Measurements from ENCODE around the gene EVC. TPM values are rescaled to one million over a fixed set of nuclear protein-coding genes. Genes with fewer than 3 reads are reported as not detected.

EVC gene
- total RNA-seq, 4 donors from 2014 or later, result 89.8 to 134 (median 99.6) TPM

DNA sequence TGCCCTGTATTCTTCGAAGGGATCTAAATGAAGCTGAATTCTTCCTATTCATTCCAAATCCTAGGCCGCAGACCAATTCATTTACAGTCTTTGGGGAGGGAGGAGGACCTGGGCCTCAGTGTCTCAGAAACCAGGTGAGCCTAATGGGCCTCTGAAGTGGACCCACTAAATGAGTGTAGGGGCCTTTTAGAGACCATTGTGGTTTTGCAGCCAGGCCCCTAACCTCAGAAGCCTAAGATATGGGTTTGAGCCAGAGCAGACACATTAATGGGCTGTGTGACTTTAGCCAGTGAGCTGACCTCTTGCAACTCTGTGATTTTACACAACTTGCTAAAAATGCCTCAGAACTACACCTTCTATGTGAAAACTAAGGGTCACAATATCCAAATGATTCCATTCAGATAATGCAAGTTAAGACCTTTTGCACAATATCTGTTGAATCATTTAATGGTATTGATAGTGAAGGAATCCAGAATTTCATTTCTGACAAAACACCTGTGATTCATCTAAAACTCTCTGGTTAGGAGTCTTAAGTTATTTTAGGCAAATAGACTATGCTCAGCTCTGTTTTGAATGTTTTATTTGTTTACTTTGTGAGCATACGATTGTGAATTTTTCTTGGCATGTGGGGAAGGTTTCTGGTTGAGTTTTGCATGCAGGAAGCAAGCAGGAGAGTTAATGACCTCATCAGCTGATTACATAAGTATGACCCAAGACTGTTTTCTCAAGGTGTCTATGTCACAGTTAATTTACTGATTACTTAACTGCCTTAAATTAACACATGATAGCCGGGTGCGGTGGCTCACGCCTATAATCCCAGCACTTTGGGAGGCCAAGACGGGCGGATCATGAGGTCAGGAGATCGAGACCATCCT is 75.0 kb downstream of the EVC start:
- DNase-seq (ENCODE audit: low spot score in 2 of 2), result no peak
- H3K27me3 ChIP-seq, result no peaks in the 10 kb centered on the region
- H3K27ac ChIP-seq, result peak overlapping the region in 2 of 4 donors; percentile 45 to 46
- H3K4me3 ChIP-seq, result no peak overlapping the region
- TF ChIP-seq, protein P1, sequence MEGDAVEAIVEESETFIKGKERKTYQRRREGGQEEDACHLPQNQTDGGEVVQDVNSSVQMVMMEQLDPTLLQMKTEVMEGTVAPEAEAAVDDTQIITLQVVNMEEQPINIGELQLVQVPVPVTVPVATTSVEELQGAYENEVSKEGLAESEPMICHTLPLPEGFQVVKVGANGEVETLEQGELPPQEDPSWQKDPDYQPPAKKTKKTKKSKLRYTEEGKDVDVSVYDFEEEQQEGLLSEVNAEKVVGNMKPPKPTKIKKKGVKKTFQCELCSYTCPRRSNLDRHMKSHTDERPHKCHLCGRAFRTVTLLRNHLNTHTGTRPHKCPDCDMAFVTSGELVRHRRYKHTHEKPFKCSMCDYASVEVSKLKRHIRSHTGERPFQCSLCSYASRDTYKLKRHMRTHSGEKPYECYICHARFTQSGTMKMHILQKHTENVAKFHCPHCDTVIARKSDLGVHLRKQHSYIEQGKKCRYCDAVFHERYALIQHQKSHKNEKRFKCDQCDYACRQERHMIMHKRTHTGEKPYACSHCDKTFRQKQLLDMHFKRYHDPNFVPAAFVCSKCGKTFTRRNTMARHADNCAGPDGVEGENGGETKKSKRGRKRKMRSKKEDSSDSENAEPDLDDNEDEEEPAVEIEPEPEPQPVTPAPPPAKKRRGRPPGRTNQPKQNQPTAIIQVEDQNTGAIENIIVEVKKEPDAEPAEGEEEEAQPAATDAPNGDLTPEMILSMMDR (IDR thresholded peaks at IDR 0.05), result no peak
- peak in 1 of 2 donors; percentile 17 for TF ChIP-seq EP300 (IDR thresholded peaks at IDR 0.05)
- TF ChIP-seq POLR2A (IDR thresholded peaks at IDR 0.05), result no peak
- H3K4me1 ChIP-seq, result peaks cover 0 to 12% (median 0%) of the 10 kb centered on the region in 4 donors
- WGBS, 2 donors, result 61 to 73% methylated on average over 9 of the region's 9 CpGs
- H3K9me3 ChIP-seq, result no peaks in the 10 kb centered on the region
- H3K36me3 ChIP-seq, result peaks cover 0 to 56% (median 0%) of the 10 kb centered on the region in 3 donors

DNA sequence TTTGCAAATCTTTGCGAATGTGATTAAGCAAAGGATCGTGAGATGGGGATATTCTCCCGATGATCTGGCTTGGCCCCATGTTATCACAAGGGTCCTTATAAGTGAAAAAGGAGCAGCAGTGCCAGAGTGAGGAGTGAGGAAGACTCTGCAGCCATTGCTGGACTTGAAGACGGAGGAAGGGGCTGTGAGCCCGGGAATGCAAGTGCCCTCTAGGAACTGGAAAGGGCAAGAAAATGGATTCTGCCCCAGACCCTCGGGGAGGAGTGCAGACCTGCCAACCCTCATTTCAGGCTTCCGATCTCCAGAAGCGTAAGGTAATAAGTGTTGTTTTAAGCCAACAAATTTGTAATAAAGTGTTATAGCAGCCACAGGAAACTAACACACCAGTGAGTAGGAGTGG is 76.3 kb downstream of the EVC start:
- Histone ChIP-seq H3K27ac (peak overlapping the region in 1 of 4 donors; percentile 45), H3K4me3 (no peak overlapping the region), H3K9me3 (no peaks in the 10 kb centered on the region), H3K27me3 (no peaks in the 10 kb centered on the region), H3K36me3 (peaks cover 0 to 55% (median 0%) of the 10 kb centered on the region in 3 donors), H3K4me1 (peaks cover 0 to 12% (median 0%) of the 10 kb centered on the region in 4 donors)
- no peak for TF ChIP-seq POLR2A (IDR thresholded peaks at IDR 0.05)
- TF ChIP-seq EP300 (IDR thresholded peaks at IDR 0.05), result no peak
- TF ChIP-seq, protein P1 (IDR thresholded peaks at IDR 0.05), result no peak
- DNase-seq (ENCODE audit: low spot score in 2 of 2), result no peak
- 96% methylated on average over 8 of the region's 8 CpGs for WGBS, 2 donors

DNA sequence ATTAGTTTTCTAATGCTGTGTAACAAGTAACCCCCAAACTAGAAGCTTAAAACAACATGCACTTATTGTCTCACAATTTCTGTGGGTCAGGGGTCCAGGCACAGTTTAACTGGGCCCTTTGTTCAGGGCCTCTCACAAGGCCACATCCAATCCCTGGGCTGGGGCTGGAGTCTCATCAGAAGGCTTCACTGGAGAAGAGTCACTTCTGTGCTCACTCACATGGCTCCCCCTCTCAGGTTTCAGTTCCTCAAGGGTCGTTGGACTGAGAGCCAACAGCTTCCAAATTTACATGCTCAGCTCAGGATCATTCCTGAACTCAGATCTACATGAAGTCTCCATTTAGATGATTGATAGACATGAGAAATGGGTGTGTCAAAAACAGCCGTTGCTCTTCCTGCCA is 77.1 kb downstream of the EVC start:
- WGBS, 2 donors, result 56 to 65% methylated on average over 2 of the region's 2 CpGs
- DNase-seq (ENCODE audit: low spot score in 2 of 2), result no peak

DNA sequence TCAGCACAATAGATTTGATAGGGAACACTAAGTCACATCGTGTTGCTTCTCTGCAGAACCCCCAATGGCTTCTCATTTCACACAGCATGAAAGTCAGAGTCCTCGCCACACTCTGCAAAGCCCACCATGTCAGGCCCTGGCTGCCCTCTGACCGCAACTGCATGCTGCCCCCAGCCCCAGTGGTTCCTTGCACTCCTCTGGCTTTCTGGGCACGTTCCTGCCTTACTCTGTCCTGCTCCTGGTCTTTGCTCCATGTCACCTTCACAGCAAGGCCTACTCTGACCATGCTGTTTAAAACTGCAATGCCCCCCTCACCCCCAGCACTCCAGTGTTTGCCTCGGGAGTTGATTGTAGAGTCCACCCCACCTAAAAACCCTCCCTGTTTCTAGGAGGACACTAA is 78.1 kb downstream of the EVC start:
- no peak overlapping the region for H3K27ac ChIP-seq
- no peaks in the 10 kb centered on the region for H3K27me3 ChIP-seq
- H3K36me3 ChIP-seq, result peaks cover 0 to 57% (median 0%) of the 10 kb centered on the region in 3 donors
- H3K4me3 ChIP-seq, result no peak overlapping the region
- peaks cover 0 to 12% (median 0%) of the 10 kb centered on the region in 4 donors for H3K4me1 ChIP-seq
- no peaks in the 10 kb centered on the region for H3K9me3 ChIP-seq
- DNase-seq (ENCODE audit: low spot score in 2 of 2), result no peak
- no peak for TF ChIP-seq EP300 (IDR thresholded peaks at IDR 0.05)
- TF ChIP-seq POLR2A (IDR thresholded peaks at IDR 0.05), result no peak
- TF ChIP-seq, protein P1 (IDR thresholded peaks at IDR 0.05), result no peak
- WGBS, 2 donors, result 86 to 88% methylated on average over 5 of the region's 5 CpGs

More for the DNA sequence above, 77.1 kb downstream of the EVC start:
- Histone ChIP-seq H3K27me3 (no peaks in the 10 kb centered on the region), H3K36me3 (peaks cover 0 to 59% (median 0%) of the 10 kb centered on the region in 3 donors), H3K4me3 (no peak overlapping the region), H3K9me3 (no peaks in the 10 kb centered on the region), H3K27ac (no peak overlapping the region), H3K4me1 (peaks cover 0 to 12% (median 0%) of the 10 kb centered on the region in 4 donors)
- no peak for TF ChIP-seq EP300 (IDR thresholded peaks at IDR 0.05)
- no peak for TF ChIP-seq POLR2A (IDR thresholded peaks at IDR 0.05)
- TF ChIP-seq, protein P1 (IDR thresholded peaks at IDR 0.05), result no peak

DNA sequence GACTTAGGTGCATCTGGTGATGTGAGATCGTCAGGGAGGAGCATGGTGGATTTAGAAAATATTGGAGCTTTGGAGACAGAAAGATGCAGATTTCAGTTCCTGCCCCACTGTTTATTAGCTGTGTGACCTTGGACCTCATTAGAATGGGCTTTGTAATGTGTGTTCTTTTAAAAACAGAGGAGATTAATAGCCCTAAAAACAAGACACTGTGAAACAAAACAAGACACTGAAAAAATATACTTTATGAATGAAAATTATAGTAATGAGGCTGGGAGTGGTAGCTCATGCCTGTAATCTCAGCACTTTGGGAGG is 79.5 kb downstream of the EVC start:
- 44 to 50% methylated on average over 1 of the region's 1 CpG for WGBS, 2 donors
- H3K36me3 ChIP-seq, result peaks cover 0 to 61% (median 0%) of the 10 kb centered on the region in 3 donors

More for the DNA sequence above, 79.5 kb downstream of the EVC start:
- Histone ChIP-seq H3K27me3 (no peaks in the 10 kb centered on the region), H3K9me3 (no peaks in the 10 kb centered on the region), H3K4me3 (no peak overlapping the region), H3K4me1 (peaks cover 0 to 10% (median 0%) of the 10 kb centered on the region in 4 donors), H3K27ac (no peak overlapping the region)
- no peak for DNase-seq (ENCODE audit: low spot score in 2 of 2)
- no peak for TF ChIP-seq POLR2A (IDR thresholded peaks at IDR 0.05)
- TF ChIP-seq, protein P1 (IDR thresholded peaks at IDR 0.05), result no peak
- TF ChIP-seq EP300 (IDR thresholded peaks at IDR 0.05), result no peak

Measured in tibial nerve (tissue), 4 donors.